AG08396 (cell line): ENCODE results near the gene LRRN3.

ENCODE experiments used
- DNase-seq: peaks from one replicate; pipeline ENCODE4 v3.0.0; 2012; ENCODE audit warnings: low spot score, mixed read lengths

Gene LRRN3

GRCh38 chr7:111107579-111107978, 16.7 kb downstream of the LRRN3 start:
- no peak for DNase-seq

- DNase-seq = no peak
Observed at GRCh38 chr7:111108000-111108399, 17.1 kb downstream of the LRRN3 start.

- DNase-seq = no peak
Observed at GRCh38 chr7:111108496-111108895, 17.6 kb downstream of the LRRN3 start.

GRCh38 chr7:111112439-111112838, 21.5 kb downstream of the LRRN3 start:
- DNase-seq = no peak

- no peak for DNase-seq
Observed at GRCh38 chr7:111113263-111114017, 22.5 kb downstream of the LRRN3 start.

GRCh38 chr7:111115966-111116365, 25.0 kb downstream of the LRRN3 start:
- DNase-seq = no peak

GRCh38 chr7:111126987-111127386, 36.1 kb downstream of the LRRN3 start:
- DNase-seq = peak; percentile 14

GRCh38 chr7:111129435-111129834, 38.5 kb downstream of the LRRN3 start:
- no peak for DNase-seq

GRCh38 chr7:111132833-111133232, 41.9 kb downstream of the LRRN3 start:
- no peak for DNase-seq

GRCh38 chr7:111137296-111138192, 46.6 kb downstream of the LRRN3 start:
- DNase-seq = no peak

GRCh38 chr7:111138193-111138569, 47.3 kb downstream of the LRRN3 start:
- peak; percentile 4 for DNase-seq

GRCh38 chr7:111138586-111138985, 47.7 kb downstream of the LRRN3 start:
- DNase-seq = no peak

- no peak for DNase-seq
Observed at GRCh38 chr7:111140091-111140865, 49.4 kb downstream of the LRRN3 start.

- DNase-seq = no peak
Observed at GRCh38 chr7:111145472-111145871, 54.5 kb downstream of the LRRN3 start.

GRCh38 chr7:111146136-111146535, 55.2 kb downstream of the LRRN3 start:
- no peak for DNase-seq

- no peak for DNase-seq
Observed at GRCh38 chr7:111147708-111148533, 57.0 kb downstream of the LRRN3 start.

GRCh38 chr7:111150709-111151108, 59.8 kb downstream of the LRRN3 start:
- no peak for DNase-seq

GRCh38 chr7:111159426-111159825, 68.5 kb downstream of the LRRN3 start:
- peak; percentile 6 for DNase-seq

GRCh38 chr7:111160297-111160696, 69.4 kb downstream of the LRRN3 start:
- DNase-seq = no peak

GRCh38 chr7:111162692-111163091, 71.8 kb downstream of the LRRN3 start:
- DNase-seq = no peak

GRCh38 chr7:111164442-111164841, 73.5 kb downstream of the LRRN3 start:
- no peak for DNase-seq

GRCh38 chr7:111168182-111168581, 77.3 kb downstream of the LRRN3 start:
- DNase-seq = no peak
